Liver (tissue), 3 donors: ENCODE results near the gene MCM9.

Experiments
- GABPA ChIP-seq, 2 donors: IDR thresholded peaks in 1 of 2; conservative IDR thresholded peaks in 1 of 2; 2 replicates each; pipeline ENCODE4 v1.6.1; 2016; ENCODE audit warnings: antibody characterized with exemption in 2 of 2, mild to moderate bottlenecking in 1 of 2, moderate library complexity in 1 of 2
- SP1 ChIP-seq: IDR thresholded peaks from 2 replicates; pipeline ENCODE4 v1.6.1; 2018; ENCODE audit warnings: antibody characterized with exemption, mild to moderate bottlenecking
- TAF1 ChIP-seq: conservative IDR thresholded peaks from 2 replicates; pipeline ENCODE4 v1.6.1; 2016; ENCODE audit warnings: antibody characterized with exemption, mild to moderate bottlenecking
- YY1 ChIP-seq: IDR thresholded peaks from 2 replicates; pipeline ENCODE4 v1.6.1; 2016; ENCODE audit warnings: antibody characterized with exemption, mild to moderate bottlenecking
- TF ChIP-seq, protein P1 (sequence below): fragments of 150-350 bp; IDR thresholded peaks from 2 replicates; pipeline ENCODE4 v1.5.1; 2017; ENCODE audit warnings: improper control_type of control experiment, low read depth, low read length; ENCODE audit not compliant: missing input control
- donor health status: healthy.
- donor health status: healthy.

DNA sequence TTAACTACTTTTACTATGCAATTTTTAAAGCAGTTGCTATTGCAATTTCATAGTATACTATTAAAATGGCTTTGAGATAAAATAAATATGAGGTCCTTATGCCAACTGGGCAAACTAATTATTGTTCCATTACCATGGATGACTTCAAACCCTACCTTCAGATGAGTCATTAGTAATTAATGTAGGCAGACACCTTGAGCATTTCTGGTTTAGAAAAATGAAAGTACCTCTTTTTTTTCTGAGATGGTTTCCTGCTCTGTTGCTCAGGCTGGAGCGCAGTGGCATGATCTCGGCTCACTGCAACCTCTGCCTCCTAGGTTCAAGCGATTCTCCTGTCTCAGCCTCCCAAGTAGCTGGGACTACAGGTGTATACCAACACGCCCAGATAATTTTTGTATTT is 29.1 kb downstream of the MCM9 start:
- TF ChIP-seq, protein P1, sequence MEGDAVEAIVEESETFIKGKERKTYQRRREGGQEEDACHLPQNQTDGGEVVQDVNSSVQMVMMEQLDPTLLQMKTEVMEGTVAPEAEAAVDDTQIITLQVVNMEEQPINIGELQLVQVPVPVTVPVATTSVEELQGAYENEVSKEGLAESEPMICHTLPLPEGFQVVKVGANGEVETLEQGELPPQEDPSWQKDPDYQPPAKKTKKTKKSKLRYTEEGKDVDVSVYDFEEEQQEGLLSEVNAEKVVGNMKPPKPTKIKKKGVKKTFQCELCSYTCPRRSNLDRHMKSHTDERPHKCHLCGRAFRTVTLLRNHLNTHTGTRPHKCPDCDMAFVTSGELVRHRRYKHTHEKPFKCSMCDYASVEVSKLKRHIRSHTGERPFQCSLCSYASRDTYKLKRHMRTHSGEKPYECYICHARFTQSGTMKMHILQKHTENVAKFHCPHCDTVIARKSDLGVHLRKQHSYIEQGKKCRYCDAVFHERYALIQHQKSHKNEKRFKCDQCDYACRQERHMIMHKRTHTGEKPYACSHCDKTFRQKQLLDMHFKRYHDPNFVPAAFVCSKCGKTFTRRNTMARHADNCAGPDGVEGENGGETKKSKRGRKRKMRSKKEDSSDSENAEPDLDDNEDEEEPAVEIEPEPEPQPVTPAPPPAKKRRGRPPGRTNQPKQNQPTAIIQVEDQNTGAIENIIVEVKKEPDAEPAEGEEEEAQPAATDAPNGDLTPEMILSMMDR, result no peak
- no peak for TF ChIP-seq TAF1
- no peak for TF ChIP-seq SP1
- TF ChIP-seq GABPA (IDR thresholded peaks at IDR 0.05 in 1 of 2, conservative IDR thresholded peaks at IDR 0.05 in 1 of 2), result no peak
- TF ChIP-seq YY1, result no peak
